GM12891 (cell line): Measurements from ENCODE around the gene NACC1.
"Not testable (repeated sequence)": the region's sequence is repeated elsewhere in the genome, so short reads cannot be mapped to it uniquely, and the experiment has no call there.

Source experiments
- DNase-seq: peaks from one replicate; pipeline ENCODE4 v3.0.0; 2011; ENCODE audit warnings: low spot score; ENCODE audit not compliant: insufficient read length
- FAIRE-seq: peaks from 2 replicates; lab custom pipeline; 2011; peaks lifted over from hg19 to GRCh38; lab: Jason Lieb, UNC
- PAX5 ChIP-seq: IDR thresholded peaks from 2 replicates; pipeline ENCODE4 v1.6.1; 2011; ENCODE audit warnings: low read length, moderate library complexity, mild to moderate bottlenecking; ENCODE audit not compliant: insufficient read depth, severe bottlenecking
- POLR2A ChIP-seq: IDR thresholded peaks from 2 replicates; pipeline ENCODE4 v1.6.1; 2011; ENCODE audit warnings: low read depth, low read length, control low read depth
- POLR2AphosphoS5 ChIP-seq: IDR thresholded peaks from 2 replicates; pipeline ENCODE4 v1.6.1; 2011; ENCODE audit warnings: low read depth, low read length, control low read depth
- POU2F2 ChIP-seq: IDR thresholded peaks from 2 replicates; pipeline ENCODE4 v1.6.1; 2011; ENCODE audit warnings: low read depth, mild to moderate bottlenecking, control low read depth, low read length, moderate library complexity
- SPI1 ChIP-seq: IDR thresholded peaks from 2 replicates; pipeline ENCODE4 v1.6.1; 2011; ENCODE audit warnings: low read depth, low read length, control low read depth
- TAF1 ChIP-seq: IDR thresholded peaks from 2 replicates; pipeline ENCODE4 v1.6.1; 2011; ENCODE audit warnings: low read depth, low read length, control low read depth

Gene NACC1

DNA sequence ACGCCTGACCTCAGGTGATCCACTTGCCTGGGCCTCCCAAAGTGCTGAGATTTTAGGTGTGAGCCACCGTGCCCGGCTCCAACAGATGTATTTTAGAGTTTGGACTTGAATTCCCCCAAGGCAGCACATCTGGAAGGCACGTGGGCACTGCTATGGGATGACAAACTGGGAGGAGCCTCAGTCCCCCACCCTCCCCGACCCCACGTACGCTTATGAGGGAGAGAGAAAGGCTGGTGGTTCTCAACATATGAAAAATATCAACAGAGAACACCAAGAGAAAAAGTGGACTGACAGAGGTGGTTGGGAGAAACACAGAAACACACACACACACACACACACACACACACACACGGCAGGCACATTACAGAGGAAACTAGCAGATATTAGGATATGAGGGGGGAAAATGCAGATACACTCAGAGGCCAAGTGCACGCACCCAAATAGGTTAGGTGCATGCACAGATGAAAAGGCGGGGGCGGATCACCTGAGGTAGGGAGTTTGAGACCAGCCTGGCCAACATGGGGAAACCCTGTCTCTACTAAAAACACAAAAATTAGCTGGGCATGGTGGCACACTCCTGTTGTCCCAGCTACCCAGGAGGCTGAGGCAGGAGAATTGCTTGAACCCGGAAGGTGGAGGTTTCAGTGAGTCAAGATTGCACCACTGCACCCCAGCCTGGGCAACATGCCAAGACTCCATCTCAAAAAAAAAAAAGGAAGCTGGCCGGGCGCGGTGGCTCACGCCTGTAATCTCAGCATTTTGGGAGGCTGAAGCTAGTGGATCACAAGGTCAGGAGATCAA is 28.9 kb downstream of the NACC1 start:
- no peak for FAIRE-seq
- DNase-seq: no peak
- TF ChIP-seq TAF1 (no peak), POLR2A (no peak), SPI1 (no peak), POU2F2 (no peak), PAX5 (no peak)

DNA sequence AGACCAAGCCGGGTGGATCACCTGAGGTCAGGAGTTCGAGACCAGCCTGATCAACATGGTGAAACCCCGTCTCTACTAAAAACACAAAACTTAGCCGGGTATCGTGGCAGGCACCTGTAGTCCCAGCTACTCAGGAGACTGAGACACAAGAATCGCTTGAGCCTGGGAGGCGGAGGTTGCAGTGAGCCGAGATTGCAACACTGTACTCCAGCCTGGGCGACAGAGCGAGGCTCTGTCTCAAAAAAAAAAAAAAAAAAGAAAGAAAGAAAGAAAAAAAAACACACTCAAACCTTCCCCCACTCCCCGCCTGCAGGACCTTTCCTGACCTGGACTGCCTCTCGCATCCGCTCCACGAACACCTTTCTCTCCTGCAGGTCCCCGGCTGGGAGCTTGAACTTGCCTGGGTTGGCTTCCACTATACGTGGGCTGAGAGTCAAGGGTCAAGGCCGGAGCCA is 31.1 kb downstream of the NACC1 start:
- FAIRE-seq, DNase-seq: not testable (repeated sequence)

DNA sequence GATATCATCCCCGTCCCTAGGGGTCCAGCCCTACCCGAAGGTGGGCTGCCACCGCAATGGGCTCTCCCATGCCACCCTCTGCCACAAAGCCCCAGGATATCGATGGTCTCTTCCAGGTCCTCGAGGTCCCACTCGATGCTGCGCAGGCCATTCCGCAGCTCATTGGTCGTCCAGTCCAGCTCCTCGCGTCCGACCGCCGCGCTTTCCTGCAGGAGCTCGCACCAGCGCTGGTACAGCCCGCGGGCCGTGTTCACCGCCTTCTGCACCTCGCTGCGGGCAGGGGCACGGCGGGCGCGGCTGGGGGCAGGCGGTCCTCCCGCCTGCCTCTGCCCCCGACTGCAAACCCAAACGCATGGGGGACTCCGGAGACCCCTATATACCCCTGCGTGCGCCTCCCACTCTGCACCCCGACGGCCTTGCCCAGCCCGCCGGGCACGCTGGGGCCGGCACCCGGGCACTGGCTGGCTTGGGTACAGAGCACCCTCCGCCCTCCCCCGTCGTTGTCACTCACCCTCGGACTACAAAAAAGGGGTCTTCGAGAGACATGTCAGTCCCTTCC is 31.6 kb downstream of the NACC1 start:
- FAIRE-seq: no peak
- TF ChIP-seq SPI1 (no peak), POLR2AphosphoS5 (no peak), POU2F2 (no peak), PAX5 (no peak), TAF1 (no peak), POLR2A (no peak)
- no peak for DNase-seq

DNA sequence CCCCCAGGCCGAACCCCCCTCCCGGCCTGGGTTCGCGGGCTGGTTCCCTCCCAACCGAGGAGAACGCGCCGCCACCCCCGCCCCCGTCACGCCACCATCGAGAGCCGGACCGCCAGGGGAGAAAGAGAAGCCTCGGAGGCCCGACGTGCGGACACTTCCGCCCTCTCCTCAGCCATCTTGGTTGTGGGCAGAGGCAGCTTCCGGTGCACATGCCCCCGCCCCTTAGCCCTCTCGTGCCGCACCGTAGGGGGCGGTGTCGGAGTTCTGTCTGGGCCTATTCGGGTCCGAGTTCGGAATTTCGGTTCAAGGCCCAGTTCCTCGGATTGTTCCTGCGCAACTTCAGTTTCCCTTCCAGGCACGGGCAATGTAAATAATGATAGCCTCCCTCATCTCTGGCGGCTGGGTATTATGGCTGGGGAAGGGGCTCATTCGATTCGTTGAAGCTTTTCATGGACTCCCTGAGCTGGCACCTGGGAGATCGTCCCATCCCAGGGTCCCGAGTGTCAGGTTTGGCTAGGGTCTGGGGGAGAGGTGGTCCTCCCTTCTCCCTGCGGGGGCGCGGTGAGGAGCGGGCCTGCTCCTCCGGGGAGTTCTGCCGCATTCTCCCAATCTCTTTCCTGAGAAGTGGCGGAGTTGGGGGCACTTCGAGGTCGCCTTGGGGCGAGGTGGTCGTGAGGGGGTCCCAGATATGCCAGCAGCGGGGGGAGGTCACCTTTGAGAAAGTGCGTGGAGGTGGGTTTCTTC is 32.3 kb downstream of the NACC1 start, which contains the start of the genes IER2 and STX10:
TSS of gene IER2 (plus strand) at position 225 of the 744 bp plus-strand sequence. CDS start 2,776 bp downstream, outside the sequence.
TSS of gene STX10 (minus strand) at position 189 of the 744 bp plus-strand sequence. CDS start 202 bp downstream, outside the sequence.
- peak; percentile 82 for FAIRE-seq
- TF ChIP-seq POLR2AphosphoS5: 0 out of 2 replicates have a peak, but pooled peaks have one; percentile 13
- peak; percentile 56 for TF ChIP-seq SPI1
- TF ChIP-seq PAX5: no peak
- TF ChIP-seq TAF1: peak; percentile 84
- peak; percentile 63; the same call in 1 of the 2 replicates for TF ChIP-seq POU2F2
- 0 out of 2 replicates have a peak, but pooled peaks have one; percentile 28 for TF ChIP-seq POLR2A
- DNase-seq: peak; percentile 95

DNA sequence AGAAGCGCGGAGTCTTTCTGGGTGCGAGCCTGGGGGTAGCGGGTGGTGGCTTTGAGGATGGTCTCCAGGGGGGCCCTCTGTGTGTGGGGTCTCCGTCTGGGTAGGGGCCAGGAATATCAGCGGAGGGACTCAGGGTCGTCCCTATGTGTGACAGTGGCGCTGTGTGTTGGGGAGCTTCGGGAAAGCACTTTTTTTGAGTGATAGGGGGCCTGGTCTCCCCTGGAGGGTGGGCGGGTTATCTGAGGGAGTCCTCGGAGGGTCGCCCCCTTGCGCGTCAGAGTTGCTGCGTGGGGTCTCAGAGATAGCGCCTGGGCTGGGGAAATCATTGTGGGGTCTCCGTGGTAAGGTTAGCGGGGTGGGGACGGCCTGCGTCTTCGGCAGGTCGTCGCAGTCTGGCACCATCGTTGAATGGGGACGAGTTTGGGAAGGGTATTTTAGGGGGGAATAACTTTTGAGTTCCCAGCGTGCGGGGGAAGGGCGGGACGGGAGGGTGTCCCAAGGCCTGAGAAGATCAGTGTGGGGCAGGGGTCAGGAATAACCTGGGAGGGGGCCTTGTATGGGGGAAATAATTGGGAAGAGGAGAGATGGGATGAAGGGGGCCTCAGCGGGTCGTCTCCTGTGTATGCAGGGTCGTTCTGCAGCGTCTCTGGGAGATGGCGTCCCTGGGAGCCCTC is 33.0 kb downstream of the NACC1 start:
- FAIRE-seq: no peak
- TF ChIP-seq TAF1: no peak
- TF ChIP-seq PAX5: no peak
- no peak for TF ChIP-seq SPI1
- no peak for TF ChIP-seq POLR2AphosphoS5
- TF ChIP-seq POLR2A: no peak
- no peak for TF ChIP-seq POU2F2
- no peak for DNase-seq

DNA sequence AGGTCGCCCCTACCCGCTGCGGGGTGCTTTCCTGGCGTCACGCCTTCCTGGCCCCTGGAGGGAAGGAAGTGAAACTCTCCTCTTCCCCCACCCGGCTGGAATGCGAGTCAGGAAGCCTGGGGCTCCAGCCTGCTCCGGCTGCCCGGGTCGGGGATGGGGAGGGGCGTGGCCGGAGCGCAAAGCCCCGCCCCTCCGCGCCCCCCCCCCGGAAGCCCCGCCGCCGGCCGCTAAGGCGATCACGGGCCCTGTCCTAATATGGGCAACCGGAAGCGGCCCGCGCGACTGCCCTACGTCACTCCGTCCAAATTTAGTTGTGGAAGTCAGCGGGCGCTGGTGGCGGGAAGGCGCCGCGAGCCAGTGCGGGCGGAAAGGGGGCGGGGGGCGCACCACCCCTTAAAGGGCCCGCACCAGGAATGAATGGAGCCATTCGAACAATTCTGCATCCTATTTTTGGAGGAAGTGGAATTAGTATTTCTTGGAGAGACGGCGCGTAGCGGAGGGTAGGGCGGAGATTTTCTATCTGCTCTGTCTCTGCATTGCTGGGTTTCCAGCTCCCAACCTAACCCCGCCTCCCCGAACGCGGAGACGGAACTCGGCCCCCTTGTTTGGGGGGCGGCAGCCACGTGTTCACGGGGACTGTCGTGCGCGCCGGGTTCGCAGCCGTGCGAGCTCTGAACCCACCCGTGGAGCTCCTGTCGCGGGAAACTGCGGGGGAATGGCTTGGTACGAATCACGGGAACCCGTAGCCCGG is 33.7 kb downstream of the NACC1 start:
- peak; percentile 71 for FAIRE-seq
- peak; percentile 85 for DNase-seq
- TF ChIP-seq POLR2AphosphoS5 (0 out of 2 replicates have a peak, but pooled peaks have one; percentile 21), TAF1 (no peak), SPI1 (peak; percentile 65)

DNA sequence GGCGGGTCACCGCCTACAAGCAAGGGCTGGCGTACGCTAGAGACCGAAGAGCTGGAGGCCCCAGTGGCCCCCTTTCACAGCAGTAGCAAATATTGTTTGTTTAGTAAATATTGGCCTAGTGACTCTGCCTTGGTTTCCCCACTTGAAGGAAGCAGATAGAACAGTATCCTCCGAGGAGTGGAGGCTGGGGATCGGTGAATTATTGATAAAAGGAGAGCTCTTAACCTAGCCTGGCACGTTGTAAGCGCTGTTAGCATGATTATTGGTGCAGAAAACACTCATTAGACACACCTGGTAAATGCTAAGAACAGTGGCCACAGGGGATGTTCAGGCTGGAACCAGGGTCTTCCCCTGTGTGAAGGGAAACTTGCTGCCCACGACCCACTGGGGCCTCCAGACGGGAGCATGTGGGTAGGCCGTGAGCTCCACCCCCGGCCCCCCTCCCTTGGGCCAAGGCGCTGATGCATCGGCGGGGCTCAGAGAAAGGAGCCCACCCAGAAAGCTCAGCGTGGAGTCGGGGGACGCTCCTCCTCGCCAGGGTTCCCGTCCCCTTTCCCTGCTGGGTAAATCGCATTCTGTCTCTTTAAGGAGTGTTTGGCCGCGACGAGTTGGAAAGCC is 34.4 kb downstream of the NACC1 start:
- TF ChIP-seq POLR2A: no peak; the same call in 1 of the 2 replicates
- no peak for TF ChIP-seq POU2F2
- no peak for TF ChIP-seq SPI1
- TF ChIP-seq PAX5: no peak
- no peak for TF ChIP-seq TAF1
- no peak for TF ChIP-seq POLR2AphosphoS5
- no peak for DNase-seq
- no peak for FAIRE-seq

DNA sequence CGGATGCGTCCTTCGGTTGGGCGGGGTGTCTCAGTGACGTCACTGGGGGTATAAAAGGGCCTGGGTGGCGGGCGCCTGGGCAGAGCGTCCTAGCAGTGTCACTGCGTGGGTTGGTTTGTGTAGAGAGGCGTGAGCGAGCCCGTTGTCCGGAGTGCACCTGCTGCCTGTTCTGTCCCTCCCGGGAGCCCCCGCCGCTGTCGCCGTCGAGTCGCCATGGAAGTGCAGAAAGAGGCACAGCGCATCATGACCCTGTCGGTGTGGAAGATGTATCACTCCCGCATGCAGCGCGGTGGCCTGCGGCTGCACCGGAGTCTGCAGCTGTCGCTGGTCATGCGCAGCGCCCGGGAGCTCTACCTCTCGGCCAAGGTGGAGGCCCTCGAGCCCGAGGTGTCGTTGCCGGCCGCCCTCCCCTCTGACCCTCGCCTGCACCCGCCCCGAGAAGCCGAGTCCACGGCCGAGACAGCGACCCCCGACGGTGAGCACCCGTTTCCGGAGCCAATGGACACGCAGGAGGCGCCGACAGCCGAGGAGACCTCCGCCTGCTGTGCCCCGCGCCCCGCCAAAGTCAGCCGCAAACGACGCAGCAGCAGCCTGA is 35.0 kb downstream of the NACC1 start:
- peak; percentile 81 for FAIRE-seq
- no peak for TF ChIP-seq PAX5
- TF ChIP-seq POU2F2: peak; percentile 94
- TF ChIP-seq SPI1: no peak
- peak; percentile 100 for TF ChIP-seq POLR2AphosphoS5
- TF ChIP-seq POLR2A: peak; percentile 100
- TF ChIP-seq TAF1: peak; percentile 99
- DNase-seq: peak; percentile 74
